ENCODE data around the gene TBP. TPM values are rescaled to one million over a fixed set of nuclear protein-coding genes. Genes with fewer than 3 reads are reported as not detected.

Gene TBP
- total RNA-seq, 1 donor from 2014 or later = 20.4 TPM

- H3K4me1 Mint-ChIP-seq (ENCODE audit: unreplicated experiment) = no peaks in the 10 kb centered on the region
- no peak overlapping the region for H3K27ac Mint-ChIP-seq (ENCODE audit: unreplicated experiment)
- H3K9me3 Mint-ChIP-seq (ENCODE audit: unreplicated experiment) = no peaks in the 10 kb centered on the region
- H3K36me3 Mint-ChIP-seq (ENCODE audit: unreplicated experiment) = peaks cover 35% of the 10 kb centered on the region
- DNase-seq (ENCODE audit: extremely low spot score, unreplicated experiment) = no peak
- peak; percentile 26 for TF ChIP-seq CTCF (IDR thresholded peaks at IDR 0.05)
- no peak overlapping the region for H3K4me3 Mint-ChIP-seq (ENCODE audit: unreplicated experiment)
- H3K27me3 Mint-ChIP-seq (ENCODE audit: unreplicated experiment) = no peaks in the 10 kb centered on the region
Observed at GRCh38 chr6:170575250-170575649, 21.1 kb downstream of the TBP start.

GRCh38 chr6:170578909-170579308 lies 24.7 kb downstream of the TBP start:
- Mint-ChIP-seq H3K9me3 (ENCODE audit: unreplicated experiment) (no peaks in the 10 kb centered on the region), H3K4me3 (ENCODE audit: unreplicated experiment) (no peak overlapping the region), H3K27me3 (ENCODE audit: unreplicated experiment) (no peaks in the 10 kb centered on the region), H3K4me1 (ENCODE audit: unreplicated experiment) (peaks cover 5% of the 10 kb centered on the region), H3K27ac (ENCODE audit: unreplicated experiment) (peak overlapping the region; percentile 10), H3K36me3 (ENCODE audit: unreplicated experiment) (peaks cover 34% of the 10 kb centered on the region)
- no peak for DNase-seq (ENCODE audit: extremely low spot score, unreplicated experiment)
- TF ChIP-seq CTCF (IDR thresholded peaks at IDR 0.05) = no peak

GRCh38 chr6:170583756-170584180 lies 29.6 kb downstream of the TBP start:
- no peak for TF ChIP-seq CTCF (IDR thresholded peaks at IDR 0.05)
- peaks cover 14% of the 10 kb centered on the region for H3K4me1 Mint-ChIP-seq (ENCODE audit: unreplicated experiment)
- no peak for DNase-seq (ENCODE audit: extremely low spot score, unreplicated experiment)

GRCh38 chr6:170584181-170584953 lies 30.2 kb downstream of the TBP start, which contains the start of gene PDCD2:
PDCD2 (minus strand) TSS chr6:170584637; CDS start chr6:170584581, 56 bp downstream.
- Mint-ChIP-seq H3K4me3 (ENCODE audit: unreplicated experiment) (peak within 1 kb of the TSS; percentile 99), H3K4me1 (ENCODE audit: unreplicated experiment) (peaks cover 14% of the 10 kb centered on the region), H3K36me3 (ENCODE audit: unreplicated experiment) (peaks cover 22% of the 10 kb centered on the region), H3K27me3 (ENCODE audit: unreplicated experiment) (peaks cover 6% of the 10 kb centered on the region), H3K9me3 (ENCODE audit: unreplicated experiment) (peaks cover 1% of the 10 kb centered on the region), H3K27ac (ENCODE audit: unreplicated experiment) (peak within 1 kb of the TSS; percentile 96)
- no peak for TF ChIP-seq CTCF (IDR thresholded peaks at IDR 0.05)
- peak; percentile 94 for DNase-seq (ENCODE audit: extremely low spot score, unreplicated experiment)

More at GRCh38 chr6:170583756-170584180, 29.6 kb downstream of the TBP start:
- peaks cover 6% of the 10 kb centered on the region for H3K27me3 Mint-ChIP-seq (ENCODE audit: unreplicated experiment)
- H3K9me3 Mint-ChIP-seq (ENCODE audit: unreplicated experiment) = no peaks in the 10 kb centered on the region
- peak overlapping the region; percentile 89 for H3K4me3 Mint-ChIP-seq (ENCODE audit: unreplicated experiment)
- H3K27ac Mint-ChIP-seq (ENCODE audit: unreplicated experiment) = peak overlapping the region; percentile 81
- H3K36me3 Mint-ChIP-seq (ENCODE audit: unreplicated experiment) = peaks cover 28% of the 10 kb centered on the region

- Mint-ChIP-seq H3K9me3 (ENCODE audit: unreplicated experiment) (peaks cover 5% of the 10 kb centered on the region), H3K27ac (ENCODE audit: unreplicated experiment) (peak overlapping the region; percentile 96), H3K4me3 (ENCODE audit: unreplicated experiment) (peak overlapping the region; percentile 99), H3K36me3 (ENCODE audit: unreplicated experiment) (peaks cover 19% of the 10 kb centered on the region), H3K27me3 (ENCODE audit: unreplicated experiment) (peaks cover 6% of the 10 kb centered on the region), H3K4me1 (ENCODE audit: unreplicated experiment) (peaks cover 14% of the 10 kb centered on the region)
- no peak for DNase-seq (ENCODE audit: extremely low spot score, unreplicated experiment)
- TF ChIP-seq CTCF (IDR thresholded peaks at IDR 0.05) = no peak
Observed at GRCh38 chr6:170584954-170585498, 30.9 kb downstream of the TBP start.
